Right renal cortex interstitium (tissue), 3 donors: ENCODE data around the gene DEDD2. TPM values are rescaled to one million over a fixed set of nuclear protein-coding genes. Genes with fewer than 3 reads are reported as not detected.

Source experiments
- DNase-seq, 3 donors: peaks; one replicate each; pipeline ENCODE4 v3.0.0-alpha.2; 2013; ENCODE audit warnings: low read depth in 3 of 3, low spot score in 2 of 3
- polyA plus RNA-seq, 3 donors: library from polyadenylated mRNA; unstranded; fragments of 120-200 nt; gene quantifications; one replicate each; pipeline ENCODE4 v1.2.1, GENCODE V29; 2013; ENCODE audit not compliant: insufficient read length in 3 of 3

Gene DEDD2
- polyA plus RNA-seq, 3 donors = 21.8 to 25.7 (median 22.3) TPM

- DNase-seq = peak in 1 of 3 donors; percentile 3
Measured at GRCh38 chr19:42175952-42176648, 41.4 kb downstream of the DEDD2 start.

GRCh38 chr19:42174958-42175734 lies 42.3 kb downstream of the DEDD2 start:
- DNase-seq = no peak

GRCh38 chr19:42174188-42174587 lies 43.3 kb downstream of the DEDD2 start:
- no peak for DNase-seq

- DNase-seq = no peak
Measured at GRCh38 chr19:42173695-42174094, 43.8 kb downstream of the DEDD2 start.

- DNase-seq = no peak
Measured at GRCh38 chr19:42172261-42172660, 45.2 kb downstream of the DEDD2 start.

- no peak for DNase-seq
Measured at GRCh38 chr19:42170715-42171114, 46.8 kb downstream of the DEDD2 start.

- DNase-seq = no peak
Measured at GRCh38 chr19:42169486-42170413, 47.7 kb downstream of the DEDD2 start.

- no peak for DNase-seq
Measured at GRCh38 chr19:42168206-42168605, 49.3 kb downstream of the DEDD2 start.

- no peak for DNase-seq
Measured at GRCh38 chr19:42166316-42166715, 51.2 kb downstream of the DEDD2 start.

GRCh38 chr19:42165146-42165545 lies 52.3 kb downstream of the DEDD2 start:
- DNase-seq = no peak

GRCh38 chr19:42161616-42162263 lies 55.7 kb downstream of the DEDD2 start:
- DNase-seq = no peak

GRCh38 chr19:42159942-42160341 lies 57.5 kb downstream of the DEDD2 start:
- no peak for DNase-seq

- DNase-seq = no peak
Measured at GRCh38 chr19:42158926-42159325, 58.6 kb downstream of the DEDD2 start.

GRCh38 chr19:42156571-42156970 lies 60.9 kb downstream of the DEDD2 start:
- no peak for DNase-seq

- no peak for DNase-seq
Measured at GRCh38 chr19:42155796-42156195, 61.7 kb downstream of the DEDD2 start.

- DNase-seq = no peak
Measured at GRCh38 chr19:42154471-42155323, 62.8 kb downstream of the DEDD2 start.

GRCh38 chr19:42153672-42154433 lies 63.6 kb downstream of the DEDD2 start:
- DNase-seq = no peak

- no peak for DNase-seq
Measured at GRCh38 chr19:42152910-42153671, 64.4 kb downstream of the DEDD2 start.
